RWPE2 (cell line): ENCODE measurements around the gene CHN2.

ENCODE experiments used
- ATAC-seq: fragments of 200-7000 bp; cut with Tn5 transposase; 3 replicates; pipeline ENCODE4 v1.9.1; 2021; ENCODE audit warnings: low read depth
- DNase-seq: peaks from one replicate; pipeline ENCODE4 v3.0.0-alpha.2; 2020; ENCODE audit warnings: low spot score
- H3K27ac ChIP-seq: fragments of 450-650 bp; 2 replicates; pipeline ENCODE4 v1.5.1; 2017; ENCODE audit warnings: mild to moderate bottlenecking; ENCODE audit not compliant: poor library complexity, severe bottlenecking
- H3K27me3 ChIP-seq: fragments of 250-450 bp; sonication (Bioruptor Pico); 2 replicates; pipeline ENCODE4 v1.5.1; 2021; ENCODE audit warnings: mild to moderate bottlenecking, moderate library complexity; ENCODE audit not compliant: insufficient read depth, poor library complexity, severe bottlenecking
- H3K36me3 ChIP-seq: fragments of 250-450 bp; sonication (Bioruptor Pico); 2 replicates; pipeline ENCODE4 v1.5.1; 2020; ENCODE audit warnings: low read depth, mild to moderate bottlenecking, moderate library complexity
- H3K4me1 ChIP-seq: fragments of 250-450 bp; sonication (Bioruptor Pico); 2 replicates; pipeline ENCODE4 v1.5.1; 2021; ENCODE audit warnings: mild to moderate bottlenecking, moderate library complexity; ENCODE audit not compliant: insufficient read depth, poor library complexity, severe bottlenecking
- H3K4me3 ChIP-seq: fragments of 250-450 bp; sonication (Bioruptor Pico); 2 replicates; pipeline ENCODE4 v1.5.1; 2021; ENCODE audit warnings: mild to moderate bottlenecking, moderate library complexity; ENCODE audit not compliant: severe bottlenecking
- H3K9me3 ChIP-seq: fragments of 250-450 bp; sonication (Bioruptor Pico); 2 replicates; pipeline ENCODE4 v1.5.1; 2021; ENCODE audit warnings: mild to moderate bottlenecking, moderate library complexity; ENCODE audit not compliant: severe bottlenecking
- TF ChIP-seq, protein P1 (sequence below): fragments of 450-650 bp; IDR thresholded peaks from one replicate; pipeline ENCODE4 v1.5.1; 2017; ENCODE audit warnings: mild to moderate bottlenecking, moderate library complexity; ENCODE audit not compliant: poor library complexity, severe bottlenecking

Gene CHN2

DNA sequence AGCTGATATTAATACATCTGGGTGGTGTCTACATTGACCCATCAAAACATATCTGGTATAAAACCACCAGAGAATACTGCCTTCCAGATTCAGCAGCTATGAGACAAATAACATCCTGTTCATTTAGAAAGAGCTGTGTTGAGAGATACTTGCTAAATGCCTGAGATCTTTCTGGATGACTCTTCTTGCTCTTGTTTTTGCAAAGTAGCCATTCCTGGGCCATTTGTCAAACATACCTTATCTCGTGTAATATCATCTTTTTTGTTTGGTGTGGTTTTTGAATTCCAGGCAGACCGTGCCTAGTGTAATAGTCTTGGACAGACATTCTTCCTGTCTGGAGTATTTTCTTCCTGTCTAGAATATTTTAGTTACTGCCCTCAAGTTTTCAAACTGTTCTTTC is 294.4 kb downstream of the CHN2 start:
- Histone ChIP-seq H3K27ac (peak overlapping the region; percentile 80), H3K36me3 (no peaks in the 10 kb centered on the region), H3K4me3 (no peak overlapping the region), H3K9me3 (no peaks in the 10 kb centered on the region), H3K27me3 (no peaks in the 10 kb centered on the region), H3K4me1 (peaks cover 16% of the 10 kb centered on the region)
- DNase-seq (no peak), ATAC-seq (peak; percentile 89)
- TF ChIP-seq, protein P1, sequence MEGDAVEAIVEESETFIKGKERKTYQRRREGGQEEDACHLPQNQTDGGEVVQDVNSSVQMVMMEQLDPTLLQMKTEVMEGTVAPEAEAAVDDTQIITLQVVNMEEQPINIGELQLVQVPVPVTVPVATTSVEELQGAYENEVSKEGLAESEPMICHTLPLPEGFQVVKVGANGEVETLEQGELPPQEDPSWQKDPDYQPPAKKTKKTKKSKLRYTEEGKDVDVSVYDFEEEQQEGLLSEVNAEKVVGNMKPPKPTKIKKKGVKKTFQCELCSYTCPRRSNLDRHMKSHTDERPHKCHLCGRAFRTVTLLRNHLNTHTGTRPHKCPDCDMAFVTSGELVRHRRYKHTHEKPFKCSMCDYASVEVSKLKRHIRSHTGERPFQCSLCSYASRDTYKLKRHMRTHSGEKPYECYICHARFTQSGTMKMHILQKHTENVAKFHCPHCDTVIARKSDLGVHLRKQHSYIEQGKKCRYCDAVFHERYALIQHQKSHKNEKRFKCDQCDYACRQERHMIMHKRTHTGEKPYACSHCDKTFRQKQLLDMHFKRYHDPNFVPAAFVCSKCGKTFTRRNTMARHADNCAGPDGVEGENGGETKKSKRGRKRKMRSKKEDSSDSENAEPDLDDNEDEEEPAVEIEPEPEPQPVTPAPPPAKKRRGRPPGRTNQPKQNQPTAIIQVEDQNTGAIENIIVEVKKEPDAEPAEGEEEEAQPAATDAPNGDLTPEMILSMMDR = no peak

DNA sequence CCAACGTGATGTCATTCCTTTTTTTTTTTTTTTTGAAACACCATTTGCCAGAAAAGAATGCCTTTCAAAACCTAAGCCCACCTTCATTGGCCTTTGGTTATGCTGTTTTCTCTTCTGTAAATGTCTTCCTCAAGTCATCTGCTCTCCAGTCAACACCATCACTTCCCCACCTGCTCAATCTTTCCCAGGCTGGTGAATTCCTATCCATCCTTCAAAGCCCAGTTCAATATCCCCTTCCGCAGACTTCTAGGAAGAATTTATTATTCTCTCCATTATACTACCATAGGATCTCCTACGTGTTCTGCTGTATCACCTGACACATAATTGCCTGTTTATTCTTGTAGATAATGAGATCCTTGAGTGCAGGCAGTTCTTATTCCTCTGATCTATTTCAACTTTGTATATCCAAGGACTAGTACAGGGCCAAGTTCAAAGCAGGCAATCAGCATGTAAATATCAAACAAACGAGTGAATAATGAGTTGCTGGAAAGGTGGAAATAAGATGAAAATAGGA is 295.6 kb downstream of the CHN2 start:
- peaks cover 20% of the 10 kb centered on the region for H3K4me1 ChIP-seq
- no peak overlapping the region for H3K4me3 ChIP-seq
- TF ChIP-seq, protein P1 = no peak
- H3K27me3 ChIP-seq = no peaks in the 10 kb centered on the region
- no peaks in the 10 kb centered on the region for H3K9me3 ChIP-seq
- DNase-seq (no peak), ATAC-seq (no peak)
- peak overlapping the region; percentile 80 for H3K27ac ChIP-seq
- no peaks in the 10 kb centered on the region for H3K36me3 ChIP-seq

DNA sequence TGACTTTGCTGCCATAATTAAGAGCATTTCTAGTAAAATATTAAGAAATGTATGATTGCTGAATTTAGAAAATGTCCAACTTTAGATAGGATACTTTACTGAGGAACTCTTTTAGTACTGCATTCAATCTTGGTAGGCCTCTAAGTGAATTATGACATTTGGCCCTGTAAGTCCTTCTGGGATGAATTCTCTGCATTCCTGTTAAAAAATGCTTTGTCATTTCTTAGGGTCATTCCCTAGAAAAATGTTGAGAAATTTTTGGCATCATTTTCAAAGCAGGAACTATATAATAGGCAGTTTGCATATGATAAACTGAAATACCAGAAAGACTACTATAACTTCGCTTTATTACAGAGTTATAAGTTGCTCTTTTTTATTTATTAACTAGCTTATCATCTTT is 299.8 kb downstream of the CHN2 start:
- ATAC-seq (no peak), DNase-seq (no peak)
- H3K4me3 ChIP-seq = no peak overlapping the region
- H3K9me3 ChIP-seq = no peaks in the 10 kb centered on the region
- no peaks in the 10 kb centered on the region for H3K27me3 ChIP-seq
- H3K4me1 ChIP-seq = peaks cover 6% of the 10 kb centered on the region
- H3K27ac ChIP-seq = no peak overlapping the region
- TF ChIP-seq, protein P1 = no peak
- no peaks in the 10 kb centered on the region for H3K36me3 ChIP-seq

DNA sequence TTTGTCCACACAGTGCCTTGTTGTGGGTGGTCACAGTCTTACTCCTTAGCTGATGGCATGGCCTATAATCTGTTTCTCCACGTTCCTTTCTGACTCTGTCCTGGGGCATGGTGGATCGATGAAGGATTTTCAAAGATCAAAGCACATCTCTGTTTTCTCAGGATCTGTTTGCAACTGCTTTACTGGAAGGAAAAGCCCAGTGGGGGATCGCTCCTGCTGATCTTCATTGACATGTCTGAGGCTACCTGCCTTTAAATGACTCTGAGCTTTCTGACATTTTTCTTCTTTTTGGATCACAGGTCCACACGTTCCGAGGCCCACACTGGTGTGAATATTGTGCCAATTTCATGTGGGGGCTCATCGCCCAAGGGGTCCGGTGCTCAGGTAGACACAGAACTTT is 301.1 kb downstream of the CHN2 start:
- no peak for ATAC-seq
- H3K4me3 ChIP-seq = no peak overlapping the region
- H3K9me3 ChIP-seq = no peaks in the 10 kb centered on the region
- H3K36me3 ChIP-seq = no peaks in the 10 kb centered on the region
- TF ChIP-seq, protein P1 = no peak
- H3K4me1 ChIP-seq = peaks cover 4% of the 10 kb centered on the region
- DNase-seq = no peak
- H3K27me3 ChIP-seq = no peaks in the 10 kb centered on the region
- H3K27ac ChIP-seq = no peak overlapping the region

DNA sequence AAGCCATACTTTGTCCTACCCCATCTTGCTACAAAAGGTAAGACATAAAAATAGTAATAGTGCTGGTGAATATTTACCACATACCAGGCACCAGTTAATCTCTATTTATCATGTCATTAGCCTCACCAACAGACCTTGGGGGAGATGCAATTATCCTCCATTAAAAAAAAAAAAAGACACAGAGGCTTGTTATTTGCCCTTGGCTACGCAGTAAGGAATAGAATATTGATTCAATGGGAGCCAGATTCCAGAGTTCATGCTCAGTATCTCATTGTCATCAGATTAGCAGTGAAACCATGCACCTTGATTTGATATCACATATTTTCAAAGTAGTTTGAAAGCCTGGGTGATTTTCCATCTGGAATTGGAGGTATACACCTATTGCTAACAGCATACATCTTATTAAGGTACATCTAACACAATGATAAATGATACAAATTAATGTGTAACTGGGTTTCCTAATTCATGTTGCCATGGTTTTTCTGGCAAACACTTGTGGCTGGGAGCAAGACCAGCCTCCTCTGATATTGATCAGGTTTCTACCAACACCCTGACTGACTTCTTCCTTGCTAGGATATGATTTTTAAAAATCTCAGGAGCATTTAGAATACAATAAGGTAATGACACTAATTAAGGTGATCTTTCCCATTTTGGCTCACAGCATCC is 301.9 kb downstream of the CHN2 start:
- TF ChIP-seq, protein P1 = no peak
- Histone ChIP-seq H3K4me3 (no peak overlapping the region), H3K4me1 (peaks cover 4% of the 10 kb centered on the region), H3K27me3 (no peaks in the 10 kb centered on the region), H3K27ac (no peak overlapping the region), H3K36me3 (no peaks in the 10 kb centered on the region), H3K9me3 (no peaks in the 10 kb centered on the region)
- DNase-seq (no peak), ATAC-seq (no peak)
